PC-9 (cell line): ENCODE results near the gene GNAL. TPM values are rescaled to one million over a fixed set of nuclear protein-coding genes. Genes with fewer than 3 reads are reported as not detected.

Experiments used
- BruUV-seq: library from RNA; stranded (reverse); fragments of 400-500 nt; replicated peaks from 2 replicates; lab custom pipeline; 2021; lab: Mats Ljungman, UMichigan
- CTCF ChIA-PET: fragments of 300-600 bp; sonication (Branson Sonifier 250); formaldehyde crosslinking; loops from one replicate; lab custom pipeline; 2022; ENCODE audit warnings: antibody characterized with exemption; lab: Charles Lee
- POLR2A ChIA-PET: fragments of 300-600 bp; sonication (Branson Sonifier 250); formaldehyde crosslinking; loops from one replicate; lab custom pipeline; 2022; ENCODE audit warnings: antibody characterized with exemption; ENCODE audit not compliant: unreplicated experiment; lab: Charles Lee
- DNase-seq, 2 experiments: peaks; one replicate each; pipeline versions ENCODE4 v3.0.0 to v3.0.0-alpha.2; 2015 to 2022; ENCODE audit warnings: mixed read lengths in 1 of 2
- H2AFZ ChIP-seq: fragments of 200-600 bp; sonication (generic); 2 replicates; pipeline ENCODE4 v1.8.1; 2017; ENCODE audit warnings: antibody characterized with exemption
- H3F3A ChIP-seq: fragments of 200-600 bp; sonication (generic); 2 replicates; pipeline ENCODE4 v1.8.1; 2017; ENCODE audit warnings: antibody characterized with exemption, mild to moderate bottlenecking, low read depth; ENCODE audit not compliant: insufficient read depth
- H3K27ac ChIP-seq: fragments of 200-600 bp; sonication (generic); 2 replicates; pipeline ENCODE4 v1.6.1; 2016; ENCODE audit warnings: mixed run types
- H3K27me3 ChIP-seq: fragments of 200-600 bp; sonication (generic); 2 replicates; pipeline ENCODE4 v1.6.1; 2016; ENCODE audit warnings: low read depth, mixed run types; ENCODE audit not compliant: insufficient read depth
- H3K36me3 ChIP-seq: fragments of 200-600 bp; sonication (generic); 2 replicates; pipeline ENCODE4 v1.6.1; 2016; ENCODE audit warnings: low read depth, mixed run types
- H3K4me1 ChIP-seq: fragments of 200-600 bp; sonication (generic); replicated peaks from 2 replicates; pipeline ENCODE4 v1.6.1; 2016; ENCODE audit warnings: mixed run types; ENCODE audit not compliant: insufficient read depth
- H3K4me2 ChIP-seq: fragments of 200-600 bp; sonication (generic); 2 replicates; pipeline ENCODE4 v1.6.1; 2017; ENCODE audit warnings: mixed run types
- H3K4me3 ChIP-seq: fragments of 200-600 bp; sonication (generic); 2 replicates; pipeline ENCODE4 v1.6.1; 2016; ENCODE audit warnings: mixed run types
- H3K79me2 ChIP-seq: fragments of 200-600 bp; sonication (generic); 2 replicates; pipeline ENCODE4 v1.6.1; 2017; ENCODE audit warnings: low read depth, mixed run types
- H3K9me2 ChIP-seq: fragments of 200-600 bp; sonication (generic); 2 replicates; pipeline ENCODE4 v1.8.1; 2017; ENCODE audit warnings: mild to moderate bottlenecking; ENCODE audit not compliant: insufficient read depth
- H3K9me3 ChIP-seq: fragments of 200-600 bp; sonication (generic); 2 replicates; pipeline ENCODE4 v1.8.1; 2016; ENCODE audit warnings: low read depth; ENCODE audit not compliant: insufficient read depth
- H4K20me1 ChIP-seq: fragments of 200-600 bp; sonication (generic); 2 replicates; pipeline ENCODE4 v1.8.1; 2017; ENCODE audit not compliant: insufficient read depth
- CTCF ChIP-seq: fragments of 200-600 bp; sonication (generic); conservative IDR thresholded peaks from 2 replicates; pipeline ENCODE4 v1.6.1; 2017; ENCODE audit warnings: mixed run types, antibody characterized with exemption, mild to moderate bottlenecking, moderate library complexity
- EZH2 ChIP-seq: fragments of 200-600 bp; sonication (generic); IDR thresholded peaks from 2 replicates; pipeline ENCODE4 v1.8.0; 2017; ENCODE audit warnings: antibody characterized with exemption, low read depth
- intact Hi-C: fragments of 100-400 bp; cut with micrococcal nuclease; formaldehyde crosslinking; loops from one replicate; pipeline ENCODE4 v1.10.0; 2022; ENCODE audit not compliant: unreplicated experiment
- total RNA-seq: library from RNA; stranded (reverse); gene quantifications from 2 replicates; pipeline ENCODE4 v1.2.3, GENCODE V29; 2021

GNAL gene
- total RNA-seq, 1 experiment from 2014 or later: 3.3 TPM

- CTCF ChIA-PET: no interaction called here
- BruUV-seq: no TSS peak
- POLR2A ChIA-PET: no interaction called here
These were observed 68.1 kb downstream of the GNAL start for GRCh38 chr18:11757084-11757590.

GRCh38 chr18:11759456-11759855, 70.4 kb downstream of the GNAL start:
- H3K79me2 ChIP-seq: no peaks in the 10 kb centered on the region
- H3K9me3 ChIP-seq: no peaks in the 10 kb centered on the region
- CTCF ChIA-PET: no interaction called here
- no peak overlapping the region for H3K4me3 ChIP-seq
- TF ChIP-seq CTCF (no peak), EZH2 (no peak)
- H3K36me3 ChIP-seq: no peaks in the 10 kb centered on the region
- no peaks in the 10 kb centered on the region; the same call in 1 of the 2 replicates for H3K27me3 ChIP-seq
- no peaks in the 10 kb centered on the region for H3F3A ChIP-seq
- intact Hi-C loops: no loop called here
- no TSS peak for BruUV-seq
- H4K20me1 ChIP-seq: no peaks in the 10 kb centered on the region
- H3K9me2 ChIP-seq: no peaks in the 10 kb centered on the region
- no peak overlapping the region for H3K4me2 ChIP-seq
- H3K27ac ChIP-seq: no peak overlapping the region
- no peak overlapping the region for H2AFZ ChIP-seq
- POLR2A ChIA-PET: no interaction called here
- no peaks in the 10 kb centered on the region for H3K4me1 ChIP-seq
- no peak for DNase-seq

More at GRCh38 chr18:11757084-11757590, 68.1 kb downstream of the GNAL start:
- DNase-seq: no peak
- H2AFZ ChIP-seq: no peak overlapping the region
- no peaks in the 10 kb centered on the region for H3K9me3 ChIP-seq
- no peak overlapping the region for H3K4me3 ChIP-seq
- no peaks in the 10 kb centered on the region for H3F3A ChIP-seq
- H3K27ac ChIP-seq: no peak overlapping the region
- H3K79me2 ChIP-seq: no peaks in the 10 kb centered on the region
- no peaks in the 10 kb centered on the region for H3K4me1 ChIP-seq
- H3K36me3 ChIP-seq: no peaks in the 10 kb centered on the region
- H3K9me2 ChIP-seq: no peaks in the 10 kb centered on the region
- TF ChIP-seq EZH2 (no peak), CTCF (no peak)
- intact Hi-C loops: no loop called here
- H3K4me2 ChIP-seq: no peak overlapping the region
- H3K27me3 ChIP-seq: no peaks in the 10 kb centered on the region; the same call in 1 of the 2 replicates
- H4K20me1 ChIP-seq: no peaks in the 10 kb centered on the region

GRCh38 chr18:11760498-11761167, 71.6 kb downstream of the GNAL start:
- Histone ChIP-seq H3K36me3 (no peaks in the 10 kb centered on the region), H3K4me2 (no peak overlapping the region), H3K27me3 (no peaks in the 10 kb centered on the region; the same call in 1 of the 2 replicates), H3K4me3 (no peak overlapping the region), H3K9me2 (no peaks in the 10 kb centered on the region), H2AFZ (no peak overlapping the region), H4K20me1 (no peaks in the 10 kb centered on the region), H3K27ac (no peak overlapping the region), H3K79me2 (no peaks in the 10 kb centered on the region), H3K9me3 (no peaks in the 10 kb centered on the region), H3K4me1 (no peaks in the 10 kb centered on the region), H3F3A (no peaks in the 10 kb centered on the region)
- ChIA-PET CTCF (no interaction called here), POLR2A (no interaction called here)
- no peak for TF ChIP-seq EZH2
- no peak for TF ChIP-seq CTCF
- DNase-seq: no peak
- BruUV-seq: no TSS peak
- intact Hi-C loops: no loop called here
